ENCODE results near the gene ADCY4.

GRCh38 chr14:24377126-24377525, 42.3 kb upstream of the ADCY4 start:
- TF ChIP-seq CTCF (conservative IDR thresholded peaks at IDR 0.05; ENCODE audit: low read length) (no peak), EZH2phosphoT487 (IDR thresholded peaks at IDR 0.05; ENCODE audit: borderline replicate concordance, low read depth, low read length) (no peak)
